ENCODE results near the gene SHFL. TPM values are rescaled to one million over a fixed set of nuclear protein-coding genes. Genes with fewer than 3 reads are reported as not detected.

The SHFL gene
- total RNA-seq, 1 donor from 2014 or later, result 67.8 TPM

DNA sequence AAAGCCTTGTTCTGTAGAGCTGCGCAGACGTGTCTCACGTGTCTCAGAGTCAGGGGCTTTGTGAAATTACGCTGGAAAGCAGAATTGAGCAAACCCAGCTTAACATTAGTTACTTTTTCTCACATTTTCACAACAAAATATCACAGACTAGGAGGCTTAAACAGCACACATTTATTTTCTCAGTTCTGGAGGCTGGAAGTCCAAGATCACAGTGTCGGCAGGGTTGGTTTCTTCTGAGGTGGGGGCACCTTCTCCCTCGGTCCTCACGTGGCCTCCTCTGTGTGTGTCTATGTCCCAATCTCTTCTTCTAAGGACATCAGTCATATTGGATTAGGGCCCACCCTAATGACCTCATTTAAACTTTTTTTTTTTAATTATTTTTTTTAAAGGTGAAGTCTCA is 38.3 kb downstream of the SHFL start:
- intact Hi-C loops (cut with micrococcal nuclease), result no loop called here

DNA sequence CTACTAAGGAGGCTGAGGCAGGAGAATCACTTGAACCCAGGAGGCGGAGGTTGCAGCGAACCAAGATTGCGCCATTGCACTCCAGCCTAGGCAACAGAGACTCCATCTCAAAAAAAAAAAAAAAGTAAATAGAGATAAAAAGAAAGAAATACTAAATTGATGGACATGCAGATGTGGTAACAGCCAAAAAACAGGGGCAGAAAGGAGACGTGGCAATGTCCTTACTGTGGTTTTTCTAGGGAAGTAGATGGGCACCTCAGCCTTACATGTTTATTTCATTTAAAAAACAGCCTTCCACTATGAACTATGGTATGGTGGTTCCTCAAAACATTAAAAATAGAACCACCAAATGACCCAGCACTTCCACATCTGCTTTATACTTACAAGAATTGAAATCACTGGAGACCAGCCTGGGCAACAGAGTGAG is 40.1 kb downstream of the SHFL start:
- intact Hi-C loops (cut with micrococcal nuclease), result no loop called here

DNA sequence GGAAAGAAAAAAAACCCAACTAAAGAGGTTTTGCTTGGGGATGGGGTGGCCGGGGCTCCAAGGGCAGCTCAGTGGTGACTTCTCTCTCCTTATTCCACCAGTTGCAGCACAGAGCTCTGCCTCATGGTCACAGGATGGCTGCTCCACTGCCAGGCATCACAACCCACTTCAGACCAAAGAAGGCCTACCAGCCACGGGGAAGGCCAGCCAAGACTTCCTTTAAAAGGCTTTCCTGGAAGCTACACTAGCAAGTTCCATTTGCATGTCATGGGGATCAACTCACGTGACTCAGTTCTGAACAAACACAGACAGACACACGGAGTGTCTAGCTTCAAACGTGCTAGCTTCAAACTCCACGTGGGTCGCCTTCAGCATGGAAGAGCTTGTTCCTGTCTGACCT is 46.8 kb downstream of the SHFL start:
- intact Hi-C loops (cut with micrococcal nuclease), result no loop called here

DNA sequence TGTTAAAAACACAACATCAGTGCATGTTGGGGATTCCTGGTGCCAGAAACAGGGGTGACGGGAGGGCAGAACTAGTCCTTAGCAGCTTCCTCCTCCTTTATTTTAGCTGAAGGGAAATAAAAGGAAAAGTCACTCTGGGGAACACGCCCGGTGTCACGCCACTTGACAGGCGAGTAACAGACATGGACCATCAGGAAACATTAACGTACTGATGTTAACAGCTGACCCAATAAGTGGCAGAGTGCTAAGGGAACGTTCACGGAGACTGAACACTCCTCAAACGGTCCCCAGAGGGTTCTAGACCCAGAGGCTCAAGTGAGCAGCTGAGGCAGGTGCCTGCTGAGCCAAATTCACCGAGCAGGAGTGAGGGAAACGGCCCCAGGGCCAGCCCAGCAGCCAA is 47.5 kb downstream of the SHFL start:
- intact Hi-C loops (cut with micrococcal nuclease), result no loop called here

DNA sequence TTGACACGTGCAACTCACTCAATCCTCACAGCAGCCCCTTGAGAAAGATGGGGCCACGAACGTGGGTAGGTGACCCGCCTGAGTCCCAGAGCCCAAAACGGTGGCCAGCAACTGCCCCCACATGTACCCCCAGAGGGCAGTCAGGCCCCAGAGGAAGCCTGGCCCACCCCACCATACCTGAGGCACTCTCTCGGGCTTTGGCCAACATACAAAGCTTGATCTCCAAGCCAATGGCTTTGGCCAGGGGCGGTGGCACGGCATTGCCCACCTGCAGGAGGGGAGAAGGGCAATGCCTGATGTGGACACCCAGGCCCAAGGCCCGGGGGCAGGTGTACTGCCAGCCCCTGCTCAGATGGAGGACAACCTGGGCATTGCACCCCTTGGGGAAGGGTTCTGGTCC is 47.9 kb downstream of the SHFL start:
- intact Hi-C loops (cut with micrococcal nuclease), result no loop called here

DNA sequence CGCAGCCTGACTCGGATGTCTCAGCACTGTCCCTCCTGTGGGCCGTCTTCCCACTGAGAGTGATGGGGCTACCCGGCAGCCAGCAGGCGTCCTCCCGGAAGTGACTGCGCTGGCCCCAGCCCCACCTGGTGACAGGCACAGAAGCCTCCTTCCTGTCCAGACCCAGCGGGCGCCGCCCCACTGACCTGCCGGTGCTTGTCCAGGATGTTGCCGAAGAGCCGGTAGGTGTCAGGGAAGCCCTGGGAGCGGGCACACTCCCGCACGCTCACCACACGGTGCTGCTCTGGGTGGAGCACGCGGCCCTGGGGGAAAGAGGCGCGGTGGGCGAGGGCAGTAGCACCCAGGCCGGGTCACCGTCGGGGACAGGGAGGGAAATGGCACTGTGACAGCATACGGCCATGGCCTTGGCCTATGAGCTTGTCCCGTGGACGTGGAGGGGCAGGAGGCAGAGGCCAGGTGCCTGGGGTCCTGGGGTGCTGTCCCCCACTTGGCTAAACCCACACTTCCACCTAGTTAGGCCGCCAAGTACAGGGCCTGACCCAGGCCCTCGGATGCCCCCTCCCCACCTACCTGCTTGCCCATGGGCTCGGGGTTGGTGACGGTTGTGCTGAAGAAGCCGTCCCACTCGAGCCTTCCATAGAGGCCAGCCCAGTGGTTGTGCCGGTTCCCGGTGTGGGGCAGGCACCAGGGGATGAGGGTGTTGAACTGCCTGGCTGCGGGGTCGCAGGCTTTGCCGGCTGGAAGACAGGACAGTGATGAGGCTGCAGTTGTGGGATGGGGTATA is 49.6 kb downstream of the SHFL start:
- intact Hi-C loops (cut with micrococcal nuclease), result no loop called here

DNA sequence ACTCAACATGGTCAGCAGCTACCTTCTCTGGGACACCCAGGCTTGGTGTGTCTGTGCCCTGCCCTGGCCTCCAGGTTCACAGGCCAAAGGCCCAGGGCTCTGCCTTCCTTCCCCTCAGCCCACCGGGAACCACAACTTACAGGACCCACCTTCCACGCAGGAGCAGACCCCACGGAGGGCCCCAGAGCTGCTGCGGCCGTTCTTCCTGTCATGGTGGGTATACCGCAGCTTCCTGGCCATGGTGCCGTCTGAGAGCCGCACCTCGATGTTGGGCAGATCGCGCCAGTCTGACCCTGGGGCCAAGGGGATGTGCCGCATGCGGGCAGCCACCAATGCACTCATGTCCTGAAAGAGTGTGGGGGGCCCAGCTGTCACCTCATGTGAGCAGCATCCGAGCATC is 50.8 kb downstream of the SHFL start:
- intact Hi-C loops (cut with micrococcal nuclease), result no loop called here

DNA sequence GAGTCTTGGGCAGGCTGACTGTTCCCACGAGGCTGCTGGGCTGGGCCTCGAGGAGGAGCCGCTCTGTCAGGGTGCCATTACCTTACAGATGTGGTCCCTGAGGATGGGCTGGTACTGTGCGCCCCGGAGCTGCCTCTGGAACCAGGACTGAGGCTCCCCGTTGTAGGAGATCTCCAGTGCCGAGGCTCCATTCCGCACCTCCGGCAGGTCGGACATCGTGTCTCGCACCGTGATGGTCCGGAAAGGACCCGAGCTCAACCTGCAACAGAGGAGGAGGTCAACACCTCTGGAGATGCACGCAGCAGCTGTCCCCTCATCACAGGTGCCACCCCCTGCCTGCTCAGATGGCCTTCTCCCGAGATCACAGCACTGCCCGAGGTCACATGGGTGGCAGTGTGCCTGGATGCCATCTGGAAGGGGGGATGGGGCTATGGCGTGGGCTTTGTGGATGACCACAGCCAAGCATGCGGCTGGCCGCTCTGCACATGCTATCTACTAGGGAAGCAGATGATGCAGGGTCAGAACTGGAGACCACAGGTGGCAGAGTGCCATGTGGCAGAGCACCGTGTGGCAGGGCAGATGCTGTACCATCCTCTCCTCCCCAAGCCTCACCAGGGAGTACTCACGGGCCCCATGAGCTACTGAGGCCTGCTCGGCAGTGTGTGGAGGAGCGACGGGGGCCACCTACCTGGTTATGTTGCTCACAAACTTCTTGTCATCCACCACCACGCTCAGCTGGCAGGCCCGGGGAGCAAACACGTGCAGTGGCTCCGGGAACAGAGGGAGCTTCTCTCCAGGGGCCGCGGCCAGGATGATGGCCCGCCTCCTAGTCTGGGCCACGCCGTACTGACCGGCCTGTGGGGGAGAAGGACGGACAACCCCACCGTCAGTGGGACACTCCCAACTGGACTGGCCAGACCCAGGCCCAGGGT is 51.9 kb downstream of the SHFL start:
- intact Hi-C loops (cut with micrococcal nuclease), result no loop called here

DNA sequence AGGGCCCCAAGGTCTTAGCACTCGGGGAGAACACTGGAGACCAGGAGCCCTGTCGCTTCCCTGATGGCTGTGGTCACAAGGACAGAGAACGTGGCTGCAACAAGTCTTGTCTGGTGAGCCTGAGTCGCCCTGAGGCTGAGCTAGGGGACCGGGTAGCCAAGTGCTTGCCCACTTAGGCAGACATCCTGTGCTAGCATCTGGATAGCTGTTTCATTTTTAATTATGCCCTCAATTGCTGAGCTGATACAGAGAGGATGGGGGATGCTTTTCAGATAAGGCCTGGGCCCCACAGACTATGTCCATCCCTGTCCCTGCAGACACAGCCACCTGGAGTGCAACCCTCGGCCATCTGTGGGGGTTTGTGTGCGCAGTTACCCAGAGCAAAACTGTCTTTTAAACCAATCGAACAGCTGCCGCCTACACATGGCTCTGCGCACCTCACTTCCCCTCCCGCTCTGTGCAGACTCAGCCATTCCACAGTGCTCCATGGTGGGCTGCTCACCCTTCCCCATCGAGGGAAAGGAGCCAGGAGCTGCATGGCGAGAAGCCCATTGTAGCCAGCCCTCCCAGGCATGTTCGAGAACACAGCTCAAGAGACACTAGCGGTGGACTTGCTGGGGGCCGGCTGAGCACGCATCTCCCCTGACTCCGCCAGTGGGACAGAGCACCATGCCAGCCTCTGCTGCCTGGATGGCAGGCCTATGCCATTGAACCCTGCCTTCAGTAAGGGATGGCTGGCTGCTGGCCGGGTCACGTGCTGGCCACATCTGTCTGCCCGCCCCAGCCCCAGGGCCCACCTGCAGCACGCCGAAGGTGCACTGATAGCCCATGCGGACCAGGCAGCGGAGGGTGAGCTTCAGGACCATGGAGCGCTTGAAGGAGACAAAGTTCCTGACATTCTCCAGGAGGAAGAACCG is 53.0 kb downstream of the SHFL start:
- intact Hi-C loops (cut with micrococcal nuclease), result no loop called here

DNA sequence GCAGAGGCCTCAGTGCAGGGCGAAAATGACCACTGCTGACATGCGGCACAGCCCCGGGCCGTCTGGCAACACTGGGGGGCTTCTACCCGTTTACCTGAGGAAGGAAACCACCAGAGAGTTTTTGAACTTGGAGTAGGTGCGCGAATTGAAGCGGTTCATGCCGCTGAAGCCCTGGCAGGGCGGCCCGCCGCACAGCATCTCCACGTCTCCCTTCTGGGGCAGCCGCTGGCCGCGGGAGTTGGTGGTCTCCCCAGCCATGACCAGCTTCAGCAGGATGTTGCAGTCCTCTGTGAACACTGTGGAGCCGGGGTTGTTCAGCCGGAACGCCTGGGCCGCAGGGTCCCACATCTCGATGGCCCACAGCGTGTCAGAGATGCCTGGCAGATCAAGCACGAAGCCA is 53.8 kb downstream of the SHFL start:
- intact Hi-C loops (cut with micrococcal nuclease), result no loop called here

DNA sequence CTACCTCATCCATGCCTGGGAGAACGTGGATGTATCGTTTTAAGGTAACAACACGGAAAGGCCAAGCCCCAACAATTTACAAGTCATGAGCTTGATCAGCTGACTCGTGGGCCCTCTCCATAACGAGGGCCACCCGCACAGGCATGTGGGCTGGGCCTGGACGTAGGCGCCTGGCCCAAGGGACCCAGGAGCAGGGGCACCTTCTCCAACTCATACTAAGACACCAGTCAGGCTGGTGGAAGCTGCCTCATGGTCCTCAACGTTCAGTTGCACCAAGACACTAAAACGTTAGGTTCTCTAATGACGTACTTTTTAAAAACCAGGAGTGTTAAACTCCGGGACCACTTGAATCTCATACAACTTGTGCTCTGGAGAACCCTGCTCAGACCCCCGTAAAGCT is 55.4 kb downstream of the SHFL start:
- intact Hi-C loops (cut with micrococcal nuclease), result no loop called here

DNA sequence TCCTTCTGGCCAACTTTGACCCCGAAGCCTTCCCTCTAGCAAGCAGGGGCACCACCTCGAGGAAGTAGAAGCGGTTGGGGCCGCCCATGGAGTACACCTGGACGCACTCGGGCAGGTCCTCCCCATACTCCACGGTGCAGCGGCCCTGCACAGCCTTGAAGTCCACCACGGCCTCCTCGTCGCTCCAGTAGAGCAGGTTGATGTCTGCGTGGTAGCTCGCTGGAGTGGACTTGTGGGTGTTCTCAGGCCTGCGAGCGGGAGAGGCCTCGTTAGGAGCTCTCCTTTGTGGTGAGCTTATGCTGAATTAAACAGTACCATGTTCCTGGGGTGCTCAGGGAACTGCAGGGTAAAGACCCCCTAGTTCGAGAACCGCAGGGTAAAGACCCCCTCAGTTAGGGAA is 55.9 kb downstream of the SHFL start:
- intact Hi-C loops (cut with micrococcal nuclease), result no loop called here

Other genes with a start within 250 kb of the SHFL start
- gene OLFM2, start 149.8 kb upstream of the SHFL start, total RNA-seq, result 7.5 and 9.0 TPM in 2 replicates
- not detected in 2 replicates for gene COL5A3, start 75.8 kb upstream of the SHFL start, total RNA-seq
- gene RDH8, start 72.8 kb upstream of the SHFL start, total RNA-seq, result not detected in 2 replicates
- 1.3 and 2.0 TPM in 2 replicates for gene ANGPTL6, start 16.4 kb downstream of the SHFL start, total RNA-seq
- gene PPAN, start 20.0 kb downstream of the SHFL start, total RNA-seq, result 82.1 and 83.0 TPM in 2 replicates
- 27.7 and 31.1 TPM in 2 replicates for gene P2RY11, start 25.4 kb downstream of the SHFL start, total RNA-seq
- 226 and 229 TPM in 2 replicates for gene EIF3G, start 33.6 kb downstream of the SHFL start, total RNA-seq
- 398 and 410 TPM in 2 replicates for gene DNMT1, start 108.6 kb downstream of the SHFL start, total RNA-seq
- 6.9 and 7.0 TPM in 2 replicates for gene S1PR2, start 145.0 kb downstream of the SHFL start, total RNA-seq
- 76.3 and 77.9 TPM in 2 replicates for gene MRPL4, start 165.9 kb downstream of the SHFL start, total RNA-seq
- 19.4 and 21.7 TPM in 2 replicates for gene ICAM1, start 184.8 kb downstream of the SHFL start, total RNA-seq
- gene ICAM4, start 200.6 kb downstream of the SHFL start, total RNA-seq, result 2.5 and 4.0 TPM in 2 replicates
- gene ICAM5, start 203.6 kb downstream of the SHFL start, total RNA-seq, result 0.70 and 0.82 TPM in 2 replicates
- 2.4 and 3.7 TPM in 2 replicates for gene ZGLP1, start 223.5 kb downstream of the SHFL start, total RNA-seq
- 7.2 and 9.0 TPM in 2 replicates for gene FDX2, start 229.7 kb downstream of the SHFL start, total RNA-seq
- gene RAVER1, start 247.2 kb downstream of the SHFL start, total RNA-seq, result 78.0 and 81.8 TPM in 2 replicates

Data from T-helper 2 cell treated with Interferon-gamma antibody and Interleukin-4, amounts not matched to agents 100 ng/mL and 5 ng/mL, for 36 hours (primary cell).